Mammary epithelial cell (primary cell): ENCODE results near the gene FRAS1.

Experiments
- CTCF ChIP-seq, 2 donors: IDR thresholded peaks in 1 of 2; conservative IDR thresholded peaks in 1 of 2; 2 replicates each; pipeline ENCODE4 v1.5.1; 2011 to 2012; ENCODE audit warnings: inconsistent platforms in 2 of 2, low read length in 2 of 2, mild to moderate bottlenecking in 2 of 2, control low read depth in 1 of 2, low read depth in 1 of 2; ENCODE audit not compliant: insufficient read depth in 1 of 2; ENCODE audit errors: extremely low read depth in 1 of 2
- EZH2 ChIP-seq: IDR thresholded peaks from 2 replicates; pipeline ENCODE4 v1.6.1; 2012; ENCODE audit warnings: low read length, inconsistent platforms, borderline replicate concordance

GRCh38 chr4:78484574-78484973, 427.5 kb downstream of the FRAS1 start:
- TF ChIP-seq CTCF (conservative IDR thresholded peaks at IDR 0.05 in 1 of 2, IDR thresholded peaks at IDR 0.05 in 1 of 2; ENCODE audit: extremely low read depth in 1 of 2, insufficient read depth in 1 of 2, low read depth in 1 of 2, low read length in 2 of 2) (no peak), EZH2 (no peak)
